ENCODE measurements around the gene BANK1. TPM values are rescaled to one million over a fixed set of nuclear protein-coding genes. Genes with fewer than 3 reads are reported as not detected.

Gene BANK1
- total RNA-seq, 2 experiments from 2014 or later: 0.20 to 0.22 TPM

DNA sequence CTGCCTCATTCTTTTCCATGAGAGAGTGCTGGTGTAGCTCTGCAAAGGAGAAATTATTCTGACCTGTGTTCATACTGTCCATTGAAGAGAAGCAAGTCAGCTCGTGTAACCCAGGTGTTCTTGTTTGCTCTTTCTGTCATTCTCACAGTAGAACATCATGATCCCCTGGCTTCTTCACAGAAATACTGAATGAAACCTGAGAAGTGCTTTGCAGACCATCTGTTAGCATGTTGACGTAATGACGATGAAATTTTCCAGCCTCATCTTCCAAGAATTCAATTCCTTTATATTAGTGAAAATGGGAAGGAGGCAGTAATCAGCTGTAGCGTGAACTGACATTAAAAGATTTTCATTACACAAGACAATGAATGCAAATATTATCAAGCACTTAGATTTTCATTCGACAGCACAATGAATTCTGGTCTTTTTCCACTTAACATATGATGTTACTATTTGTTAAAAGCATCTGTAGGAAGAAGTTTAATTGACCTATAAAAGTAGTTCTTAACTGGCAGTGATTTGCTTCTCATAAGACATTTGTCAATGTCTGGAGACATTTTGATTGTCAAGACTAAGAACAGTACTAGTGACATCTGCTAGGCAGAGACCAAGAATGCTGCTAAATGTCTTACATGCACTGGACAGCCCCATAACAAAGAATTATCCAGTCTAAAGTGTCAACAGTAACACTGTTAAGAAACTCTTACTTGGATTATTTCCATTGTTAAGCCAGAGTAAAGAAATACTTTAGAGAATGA is 246.3 kb downstream of the BANK1 start:
- TF ChIP-seq, protein P1, sequence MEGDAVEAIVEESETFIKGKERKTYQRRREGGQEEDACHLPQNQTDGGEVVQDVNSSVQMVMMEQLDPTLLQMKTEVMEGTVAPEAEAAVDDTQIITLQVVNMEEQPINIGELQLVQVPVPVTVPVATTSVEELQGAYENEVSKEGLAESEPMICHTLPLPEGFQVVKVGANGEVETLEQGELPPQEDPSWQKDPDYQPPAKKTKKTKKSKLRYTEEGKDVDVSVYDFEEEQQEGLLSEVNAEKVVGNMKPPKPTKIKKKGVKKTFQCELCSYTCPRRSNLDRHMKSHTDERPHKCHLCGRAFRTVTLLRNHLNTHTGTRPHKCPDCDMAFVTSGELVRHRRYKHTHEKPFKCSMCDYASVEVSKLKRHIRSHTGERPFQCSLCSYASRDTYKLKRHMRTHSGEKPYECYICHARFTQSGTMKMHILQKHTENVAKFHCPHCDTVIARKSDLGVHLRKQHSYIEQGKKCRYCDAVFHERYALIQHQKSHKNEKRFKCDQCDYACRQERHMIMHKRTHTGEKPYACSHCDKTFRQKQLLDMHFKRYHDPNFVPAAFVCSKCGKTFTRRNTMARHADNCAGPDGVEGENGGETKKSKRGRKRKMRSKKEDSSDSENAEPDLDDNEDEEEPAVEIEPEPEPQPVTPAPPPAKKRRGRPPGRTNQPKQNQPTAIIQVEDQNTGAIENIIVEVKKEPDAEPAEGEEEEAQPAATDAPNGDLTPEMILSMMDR (IDR thresholded peaks at IDR 0.05): no peak
- Histone ChIP-seq H3K27ac (ENCODE audit: low read depth in 1 of 2, low read length in 2 of 2) (no peak overlapping the region), H3K4me1 (ENCODE audit: insufficient read depth, low read length) (no peaks in the 10 kb centered on the region), H3K27me3 (ENCODE audit: control insufficient read depth in 1 of 2, insufficient read depth in 2 of 2, low read length in 2 of 2) (no peaks in the 10 kb centered on the region), H3K9me3 (ENCODE audit: control insufficient read depth in 1 of 2, insufficient read depth in 1 of 2, low read length in 2 of 2) (no peaks in the 10 kb centered on the region), H3K36me3 (ENCODE audit: insufficient read depth, low read length) (no peaks in the 10 kb centered on the region), H3K4me3 (ENCODE audit: low read length) (no peak overlapping the region)
- DNase-seq (no peak), ATAC-seq (ENCODE audit: poor library complexity) (no peak)
- no peak overlapping the region for H3K4me3 Mint-ChIP-seq
- no peaks in the 10 kb centered on the region for H3K36me3 Mint-ChIP-seq (ENCODE audit: low read depth)
- POLR2A ChIA-PET: no interaction called here
- H3K9me3 Mint-ChIP-seq: no peaks in the 10 kb centered on the region
- CTCF ChIA-PET: no interaction called here
- intact Hi-C loops (cut with DNase I, micrococcal nuclease): no loop called here
- no peaks in the 10 kb centered on the region for H3K27me3 Mint-ChIP-seq
- no peak overlapping the region for H3K27ac Mint-ChIP-seq
- H3K4me1 Mint-ChIP-seq (ENCODE audit: low read depth): no peaks in the 10 kb centered on the region

DNA sequence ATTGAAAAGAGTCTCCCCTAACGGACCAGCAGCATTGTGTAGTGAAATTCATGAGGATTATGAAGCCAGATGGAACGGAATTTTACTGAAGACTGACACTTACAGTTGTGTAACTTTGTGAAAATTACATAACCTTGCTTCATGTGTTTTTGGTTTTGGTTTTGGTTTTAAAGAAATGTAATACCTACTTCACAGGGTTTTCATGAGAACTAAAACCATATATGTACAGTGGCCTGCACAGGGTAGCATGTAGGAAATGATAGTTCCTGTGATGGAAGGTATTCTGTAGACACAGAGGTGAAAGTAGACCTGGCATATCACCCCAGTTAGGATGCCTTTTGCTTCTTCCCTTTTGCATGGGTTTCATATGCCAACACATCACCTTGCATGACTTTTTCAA is 247.0 kb downstream of the BANK1 start:
- TF ChIP-seq, protein P1 (IDR thresholded peaks at IDR 0.05): no peak
- H3K27me3 ChIP-seq (ENCODE audit: control insufficient read depth in 1 of 2, insufficient read depth in 2 of 2, low read length in 2 of 2): no peaks in the 10 kb centered on the region
- no peaks in the 10 kb centered on the region for H3K36me3 ChIP-seq (ENCODE audit: insufficient read depth, low read length)
- Mint-ChIP-seq H3K9me3 (no peaks in the 10 kb centered on the region), H3K36me3 (ENCODE audit: low read depth) (no peaks in the 10 kb centered on the region), H3K27me3 (no peaks in the 10 kb centered on the region), H3K27ac (no peak overlapping the region), H3K4me3 (no peak overlapping the region), H3K4me1 (ENCODE audit: low read depth) (no peaks in the 10 kb centered on the region)
- POLR2A ChIA-PET: no interaction called here
- H3K9me3 ChIP-seq (ENCODE audit: control insufficient read depth in 1 of 2, insufficient read depth in 1 of 2, low read length in 2 of 2): no peaks in the 10 kb centered on the region
- CTCF ChIA-PET: no interaction called here
- H3K4me1 ChIP-seq (ENCODE audit: insufficient read depth, low read length): no peaks in the 10 kb centered on the region
- H3K27ac ChIP-seq (ENCODE audit: low read depth in 1 of 2, low read length in 2 of 2): no peak overlapping the region
- DNase-seq: no peak
- no peak for ATAC-seq (ENCODE audit: poor library complexity)
- intact Hi-C loops (cut with DNase I, micrococcal nuclease): no loop called here
- no peak overlapping the region for H3K4me3 ChIP-seq (ENCODE audit: low read length)

DNA sequence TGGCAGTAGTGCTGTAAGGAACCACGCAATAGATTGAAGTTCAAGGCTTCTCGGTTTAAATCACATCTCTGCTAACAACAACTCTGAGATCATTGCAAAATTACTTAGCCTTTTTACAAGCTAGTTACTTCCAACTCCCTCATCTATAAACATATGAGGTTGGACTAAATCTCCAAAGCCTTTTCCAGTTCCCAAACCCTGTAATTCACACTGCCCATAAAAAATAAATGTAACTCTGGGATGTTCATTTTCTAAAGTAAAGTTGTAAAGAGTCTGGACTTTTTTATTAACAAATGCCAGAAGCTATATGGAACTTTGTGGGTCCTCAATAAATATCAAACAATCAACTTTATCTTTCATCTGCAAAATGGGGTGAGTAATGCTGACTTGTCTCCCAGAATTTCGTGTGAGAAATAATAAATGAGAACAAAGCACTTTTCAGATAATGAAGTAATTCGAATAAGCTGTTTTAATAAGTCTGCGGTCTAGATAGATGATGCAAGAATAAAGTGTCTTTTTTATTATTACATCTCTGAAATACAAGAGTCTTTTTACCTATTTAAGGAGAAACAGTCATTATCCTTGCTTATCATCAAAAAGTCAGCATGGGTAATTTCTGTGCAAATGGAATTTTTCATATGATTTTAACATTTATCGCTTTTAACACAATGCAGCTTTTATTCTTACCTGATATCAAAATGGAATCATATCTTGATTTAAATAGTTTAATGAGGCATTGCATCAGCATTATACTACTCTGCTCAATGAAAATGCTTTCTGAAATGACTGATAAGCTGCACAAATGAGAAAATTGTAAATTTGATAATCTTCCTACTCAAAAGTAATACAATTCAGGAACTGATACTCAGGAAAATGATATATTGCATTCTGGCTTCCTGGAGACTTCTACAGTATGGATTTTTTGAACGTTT is 252.6 kb downstream of the BANK1 start:
- TF ChIP-seq, protein P1 (IDR thresholded peaks at IDR 0.05): no peak
- H3K4me1 Mint-ChIP-seq (ENCODE audit: low read depth): no peaks in the 10 kb centered on the region
- no peaks in the 10 kb centered on the region for H3K9me3 Mint-ChIP-seq
- H3K27ac ChIP-seq (ENCODE audit: low read depth in 1 of 2, low read length in 2 of 2): no peak overlapping the region
- no peaks in the 10 kb centered on the region for H3K36me3 Mint-ChIP-seq (ENCODE audit: low read depth)
- intact Hi-C loops (cut with DNase I, micrococcal nuclease): no loop called here
- no peak for DNase-seq
- no peaks in the 10 kb centered on the region for H3K27me3 Mint-ChIP-seq
- no peak overlapping the region for H3K4me3 Mint-ChIP-seq
- ChIA-PET POLR2A (no interaction called here), CTCF (no interaction called here)
- H3K27me3 ChIP-seq (ENCODE audit: control insufficient read depth in 1 of 2, insufficient read depth in 2 of 2, low read length in 2 of 2): no peaks in the 10 kb centered on the region
- H3K27ac Mint-ChIP-seq: no peak overlapping the region
- no peaks in the 10 kb centered on the region for H3K9me3 ChIP-seq (ENCODE audit: control insufficient read depth in 1 of 2, insufficient read depth in 1 of 2, low read length in 2 of 2)
- H3K4me3 ChIP-seq (ENCODE audit: low read length): no peak overlapping the region
- ATAC-seq (ENCODE audit: poor library complexity): no peak
- H3K36me3 ChIP-seq (ENCODE audit: insufficient read depth, low read length): no peaks in the 10 kb centered on the region
- H3K4me1 ChIP-seq (ENCODE audit: insufficient read depth, low read length): no peaks in the 10 kb centered on the region

Measured in CD4-positive, alpha-beta T cell (primary cell).